ENCODE results near the gene ADAMTSL2.

Gene ADAMTSL2

GRCh38 chr9:133552236-133552635, 17.7 kb downstream of the ADAMTSL2 start:
- no peak for ATAC-seq

GRCh38 chr9:133553123-133553522, 18.6 kb downstream of the ADAMTSL2 start:
- ATAC-seq: no peak

More at GRCh38 chr9:133552236-133552635, 17.7 kb downstream of the ADAMTSL2 start:
- TF ChIP-seq PPARA (CRISPR knock-in tag; IDR thresholded peaks at IDR 0.05; ENCODE audit: borderline replicate concordance) (no peak), PATZ1 (CRISPR knock-in tag; IDR thresholded peaks at IDR 0.05; ENCODE audit: borderline replicate concordance) (no peak), ISL1 (CRISPR knock-in tag; IDR thresholded peaks at IDR 0.05) (no peak), ZC3H10 (CRISPR knock-in tag; IDR thresholded peaks at IDR 0.05) (no peak), RARB (CRISPR knock-in tag; IDR thresholded peaks at IDR 0.05) (no peak), CREB5 (CRISPR knock-in tag; IDR thresholded peaks at IDR 0.05; ENCODE audit: low read depth) (no peak), POU6F1 (CRISPR knock-in tag; IDR thresholded peaks at IDR 0.05; ENCODE audit: borderline replicate concordance, low read depth) (no peak), OSR1 (CRISPR knock-in tag; IDR thresholded peaks at IDR 0.05) (no peak), ZNF8 (CRISPR knock-in tag; IDR thresholded peaks at IDR 0.05) (no peak), ARNTL (CRISPR knock-in tag; IDR thresholded peaks at IDR 0.05; ENCODE audit: borderline replicate concordance, low read depth) (no peak), ZNF565 (CRISPR knock-in tag; conservative IDR thresholded peaks at IDR 0.05; ENCODE audit: low read depth) (no peak), ZFP3 (CRISPR knock-in tag; IDR thresholded peaks at IDR 0.05) (no peak)

GRCh38 chr9:133553973-133554713, 19.6 kb downstream of the ADAMTSL2 start:
- ATAC-seq: no peak
- TF ChIP-seq ZNF565 (CRISPR knock-in tag; conservative IDR thresholded peaks at IDR 0.05; ENCODE audit: low read depth) (no peak), ZFP3 (CRISPR knock-in tag; IDR thresholded peaks at IDR 0.05) (no peak), PPARA (CRISPR knock-in tag; IDR thresholded peaks at IDR 0.05; ENCODE audit: borderline replicate concordance) (no peak), ISL1 (CRISPR knock-in tag; IDR thresholded peaks at IDR 0.05) (no peak), ZC3H10 (CRISPR knock-in tag; IDR thresholded peaks at IDR 0.05) (no peak), ZFP30 (CRISPR knock-in tag; IDR thresholded peaks at IDR 0.05) (no peak), ZNF8 (CRISPR knock-in tag; IDR thresholded peaks at IDR 0.05) (no peak), GLIS3 (CRISPR knock-in tag; IDR thresholded peaks at IDR 0.05) (no peak), TOX (CRISPR knock-in tag; IDR thresholded peaks at IDR 0.05; ENCODE audit: borderline replicate concordance) (no peak), TCF4 (CRISPR knock-in tag; IDR thresholded peaks at IDR 0.05; ENCODE audit: borderline replicate concordance) (no peak), ZNF70 (CRISPR knock-in tag; IDR thresholded peaks at IDR 0.05) (no peak), POU6F1 (CRISPR knock-in tag; IDR thresholded peaks at IDR 0.05; ENCODE audit: borderline replicate concordance, low read depth) (no peak)

More at GRCh38 chr9:133553123-133553522, 18.6 kb downstream of the ADAMTSL2 start:
- TF ChIP-seq OSR1 (CRISPR knock-in tag; IDR thresholded peaks at IDR 0.05) (no peak), BACH2 (CRISPR knock-in tag; IDR thresholded peaks at IDR 0.05; ENCODE audit: borderline replicate concordance) (no peak), ZNF8 (CRISPR knock-in tag; IDR thresholded peaks at IDR 0.05) (no peak), PPARA (CRISPR knock-in tag; IDR thresholded peaks at IDR 0.05; ENCODE audit: borderline replicate concordance) (no peak), TCF4 (CRISPR knock-in tag; IDR thresholded peaks at IDR 0.05; ENCODE audit: borderline replicate concordance) (no peak), SNAI2 (CRISPR knock-in tag; IDR thresholded peaks at IDR 0.05) (no peak), ZFP30 (CRISPR knock-in tag; IDR thresholded peaks at IDR 0.05) (no peak), CREB5 (CRISPR knock-in tag; IDR thresholded peaks at IDR 0.05; ENCODE audit: low read depth) (no peak), GLIS3 (CRISPR knock-in tag; IDR thresholded peaks at IDR 0.05) (no peak), ARNTL (CRISPR knock-in tag; IDR thresholded peaks at IDR 0.05; ENCODE audit: borderline replicate concordance, low read depth) (no peak)
